Fibroblast of lung (primary cell): ENCODE data around the gene HEMK1. TPM values are rescaled to one million over a fixed set of nuclear protein-coding genes. Genes with fewer than 3 reads are reported as not detected.

Experiments
- DNase-seq, 2 donors: peaks; one replicate each; pipeline versions ENCODE4 v3.0.0 to v3.0.0-alpha.2; 2010; ENCODE audit warnings: low read depth in 2 of 2
- H2AFZ ChIP-seq: 2 replicates; pipeline ENCODE4 v1.5.1; 2012; ENCODE audit warnings: low read length, control low read depth, inconsistent platforms
- H3K27ac ChIP-seq: 2 replicates; pipeline ENCODE4 v1.5.1; 2011; ENCODE audit warnings: low read length, control low read depth; ENCODE audit not compliant: insufficient read depth
- H3K27me3 ChIP-seq: 2 replicates; pipeline ENCODE4 v1.5.1; 2011; ENCODE audit warnings: mild to moderate bottlenecking, low read length; ENCODE audit not compliant: control insufficient read depth, insufficient read depth
- H3K36me3 ChIP-seq: 2 replicates; pipeline ENCODE4 v1.5.1; 2011; ENCODE audit warnings: low read length; ENCODE audit not compliant: control insufficient read depth, insufficient read depth
- H3K4me1 ChIP-seq: 2 replicates; pipeline ENCODE4 v1.5.1; 2011; ENCODE audit warnings: low read length; ENCODE audit not compliant: control insufficient read depth, insufficient read depth; ENCODE audit errors: extremely low read depth
- H3K4me2 ChIP-seq: 2 replicates; pipeline ENCODE4 v1.5.1; 2011; ENCODE audit warnings: low read length, control low read depth; ENCODE audit not compliant: insufficient read depth; ENCODE audit errors: extremely low read depth
- H3K4me3 ChIP-seq, 4 experiments: fragments of 200-600 bp in 1 of 4; sonication (generic) in 1 of 4; replicated peaks in 1 of 4; 2 replicates each; pipeline ENCODE4 v1.5.1; 2011 to 2016; ENCODE audit warnings: low read length in 4 of 4, low read depth in 3 of 4, mild to moderate bottlenecking in 3 of 4, control low read depth in 2 of 4, inconsistent platforms in 1 of 4, mixed read lengths in 1 of 4; ENCODE audit not compliant: insufficient read depth in 1 of 4; ENCODE audit errors: control extremely low read depth in 1 of 4
- H3K79me2 ChIP-seq: 2 replicates; pipeline ENCODE4 v1.5.1; 2012; ENCODE audit warnings: mild to moderate bottlenecking, low read length, inconsistent platforms; ENCODE audit not compliant: control insufficient read depth, insufficient read depth
- H3K9ac ChIP-seq: 2 replicates; pipeline ENCODE4 v1.5.1; 2011; ENCODE audit warnings: mild to moderate bottlenecking, low read length, control low read depth; ENCODE audit not compliant: insufficient read depth
- H3K9me3 ChIP-seq: 2 replicates; pipeline ENCODE4 v1.5.1; 2012; ENCODE audit warnings: low read depth, low read length; ENCODE audit not compliant: control insufficient read depth, insufficient read depth
- H4K20me1 ChIP-seq: 2 replicates; pipeline ENCODE4 v1.5.1; 2011; ENCODE audit warnings: low read length; ENCODE audit not compliant: control insufficient read depth, insufficient read depth; ENCODE audit errors: extremely low read depth
- CTCF ChIP-seq, 2 donors: IDR thresholded peaks in 1 of 2; conservative IDR thresholded peaks in 1 of 2; 1 replicate in 1 of 2; 2 replicates in 1 of 2; pipeline ENCODE4 v1.5.1; 2011 to 2012; ENCODE audit warnings: low read length in 2 of 2, control low read depth in 1 of 2, inconsistent platforms in 1 of 2, low read depth in 1 of 2, mild to moderate bottlenecking in 1 of 2
- EZH2 ChIP-seq: IDR thresholded peaks from 2 replicates; pipeline ENCODE4 v1.5.1; 2012; ENCODE audit warnings: low read length, control low read depth, mild to moderate bottlenecking; ENCODE audit errors: missing control alignments
- polyA plus RNA-seq, 2 donors: library from polyadenylated mRNA; depleted of rRNA in 1 of 2; stranded (reverse) in 1 of 2; unstranded in 1 of 2; fragments of >200 nt; gene quantifications; 2 replicates each; pipeline ENCODE4 v1.2.1, GENCODE V29; 2011 to 2012; ENCODE audit warnings: missing spikeins in 1 of 2
- total RNA-seq: library from RNA; depleted of rRNA; stranded (reverse); fragments of >200 nt; gene quantifications from 2 replicates; pipeline ENCODE4 v1.2.1, GENCODE V29; 2014

The HEMK1 gene
- total and polyA plus RNA-seq, 2 donors (not counting 1 experiment from before 2014, with no cell fraction given) = 8.4 to 12.7 TPM

GRCh38 chr3:50574444-50574831 is 5.1 kb downstream of the HEMK1 start:
- no peak overlapping the region for H3K27ac ChIP-seq
- peaks cover 6% of the 10 kb centered on the region for H3K79me2 ChIP-seq
- no peak for DNase-seq
- no peak overlapping the region for H3K4me3 ChIP-seq
- H3K9ac ChIP-seq = no peak overlapping the region
- TF ChIP-seq CTCF (conservative IDR thresholded peaks at IDR 0.05 in 1 of 2, IDR thresholded peaks at IDR 0.05 in 1 of 2; ENCODE audit: low read depth in 1 of 2, low read length in 2 of 2) = no peak
- TF ChIP-seq EZH2 = no peak
- no peaks in the 10 kb centered on the region for H3K27me3 ChIP-seq
- no peak overlapping the region for H2AFZ ChIP-seq
- no peaks in the 10 kb centered on the region for H3K4me1 ChIP-seq
- no peaks in the 10 kb centered on the region for H3K9me3 ChIP-seq
- H3K4me2 ChIP-seq = no peak overlapping the region
- no peaks in the 10 kb centered on the region for H4K20me1 ChIP-seq
- peaks cover 9% of the 10 kb centered on the region for H3K36me3 ChIP-seq

GRCh38 chr3:50575372-50575771 is 6.0 kb downstream of the HEMK1 start:
- TF ChIP-seq CTCF (conservative IDR thresholded peaks at IDR 0.05 in 1 of 2, IDR thresholded peaks at IDR 0.05 in 1 of 2; ENCODE audit: low read depth in 1 of 2, low read length in 2 of 2) (no peak), EZH2 (no peak)
- Histone ChIP-seq H3K4me1 (no peaks in the 10 kb centered on the region), H3K27ac (no peak overlapping the region), H3K4me2 (no peak overlapping the region), H3K9me3 (no peaks in the 10 kb centered on the region), H4K20me1 (no peaks in the 10 kb centered on the region), H3K36me3 (peaks cover 10% of the 10 kb centered on the region), H3K79me2 (no peaks in the 10 kb centered on the region), H2AFZ (no peak overlapping the region), H3K9ac (no peak overlapping the region), H3K27me3 (no peaks in the 10 kb centered on the region), H3K4me3 (no peak overlapping the region)
- DNase-seq = peak in 1 of 2 donors; percentile 35

- no peaks in the 10 kb centered on the region for H4K20me1 ChIP-seq
- no peak overlapping the region for H3K4me2 ChIP-seq
- no peak for DNase-seq
- no peak overlapping the region for H3K9ac ChIP-seq
- H3K27ac ChIP-seq = no peak overlapping the region
- H2AFZ ChIP-seq = no peak overlapping the region
- H3K27me3 ChIP-seq = no peaks in the 10 kb centered on the region
- H3K36me3 ChIP-seq = peaks cover 11% of the 10 kb centered on the region
- TF ChIP-seq CTCF (conservative IDR thresholded peaks at IDR 0.05 in 1 of 2, IDR thresholded peaks at IDR 0.05 in 1 of 2; ENCODE audit: low read depth in 1 of 2, low read length in 2 of 2) (no peak), EZH2 (no peak)
- H3K4me1 ChIP-seq = no peaks in the 10 kb centered on the region
- H3K79me2 ChIP-seq = no peaks in the 10 kb centered on the region
- no peak overlapping the region for H3K4me3 ChIP-seq
- H3K9me3 ChIP-seq = no peaks in the 10 kb centered on the region
Observed at GRCh38 chr3:50577348-50577747, 8.0 kb downstream of the HEMK1 start.
